ENCODE measurements around the gene ADAMTS3. TPM values are rescaled to one million over a fixed set of nuclear protein-coding genes. Genes with fewer than 3 reads are reported as not detected.
"Not testable (repeated sequence)": the region's sequence is repeated elsewhere in the genome, so short reads cannot be mapped to it uniquely, and the experiment has no call there.

The ADAMTS3 gene
- total RNA-seq, 2 experiments from 2014 or later, result not detected

GRCh38 chr4:72552447-72552846 lies 16.6 kb downstream of the ADAMTS3 start:
- no peak for TF ChIP-seq EZH2phosphoT487 (IDR thresholded peaks at IDR 0.05; ENCODE audit: borderline replicate concordance, low read depth, low read length)
- no peak for TF ChIP-seq CTCF (conservative IDR thresholded peaks at IDR 0.05; ENCODE audit: low read length)
- no peak overlapping the region for H3K4me3 ChIP-seq (ENCODE audit: low read depth, low read length, poor library complexity, severe bottlenecking)
- no peaks in the 10 kb centered on the region for H3K9me2 ChIP-seq (ENCODE audit: insufficient read depth, low read length)
- H4K20me1 ChIP-seq (ENCODE audit: insufficient read depth, low read length), result no peaks in the 10 kb centered on the region
- ChIA-PET POLR2A (no interaction called here), CTCF (ENCODE audit: unreplicated experiment) (no interaction called here)
- no peak overlapping the region for H2AFZ ChIP-seq (ENCODE audit: low read length)
- H3K9me3 ChIP-seq (ENCODE audit: low read length), result no peaks in the 10 kb centered on the region
- H3K4me2 ChIP-seq (ENCODE audit: low read length), result no peak overlapping the region
- H3K27ac ChIP-seq (ENCODE audit: low read depth, low read length, poor library complexity, severe bottlenecking), result no peak overlapping the region
- H3K4me1 ChIP-seq (ENCODE audit: insufficient read depth, low read length, poor library complexity, severe bottlenecking), result no peaks in the 10 kb centered on the region
- no peak for DNase-seq (ENCODE audit: low spot score)
- H3K79me2 ChIP-seq (ENCODE audit: insufficient read depth, low read depth, low read length), result no peaks in the 10 kb centered on the region
- intact Hi-C loops (cut with micrococcal nuclease; ENCODE audit: unreplicated experiment), result no loop called here
- no peaks in the 10 kb centered on the region for H3K36me3 ChIP-seq (ENCODE audit: insufficient read depth, low read length)
- no TSS peak for BruUV-seq (replicated peaks)

GRCh38 chr4:72546456-72546855 lies 22.6 kb downstream of the ADAMTS3 start:
- Histone ChIP-seq H3K9me3 (ENCODE audit: low read length) (no peaks in the 10 kb centered on the region), H3K4me1 (ENCODE audit: insufficient read depth, low read length, poor library complexity, severe bottlenecking) (no peaks in the 10 kb centered on the region), H2AFZ (ENCODE audit: low read length) (no peak overlapping the region), H4K20me1 (ENCODE audit: insufficient read depth, low read length) (no peaks in the 10 kb centered on the region), H3K27ac (ENCODE audit: low read depth, low read length, poor library complexity, severe bottlenecking) (no peak overlapping the region), H3K4me3 (ENCODE audit: low read depth, low read length, poor library complexity, severe bottlenecking) (no peak overlapping the region), H3K36me3 (ENCODE audit: insufficient read depth, low read length) (no peaks in the 10 kb centered on the region), H3K79me2 (ENCODE audit: insufficient read depth, low read depth, low read length) (no peaks in the 10 kb centered on the region), H3K9me2 (ENCODE audit: insufficient read depth, low read length) (no peaks in the 10 kb centered on the region), H3K4me2 (ENCODE audit: low read length) (no peak overlapping the region)
- intact Hi-C loops (cut with micrococcal nuclease; ENCODE audit: unreplicated experiment), result no loop called here
- no peak for DNase-seq (ENCODE audit: low spot score)
- TF ChIP-seq EZH2phosphoT487 (IDR thresholded peaks at IDR 0.05; ENCODE audit: borderline replicate concordance, low read depth, low read length) (no peak), CTCF (conservative IDR thresholded peaks at IDR 0.05; ENCODE audit: low read length) (no peak)
- POLR2A ChIA-PET, result no interaction called here
- BruUV-seq (replicated peaks), result no TSS peak
- CTCF ChIA-PET (ENCODE audit: unreplicated experiment), result no interaction called here

GRCh38 chr4:72540694-72541093 lies 28.3 kb downstream of the ADAMTS3 start:
- H3K4me3 ChIP-seq (ENCODE audit: low read depth, low read length, poor library complexity, severe bottlenecking); H3K9me3 ChIP-seq (ENCODE audit: low read length); intact Hi-C loops (cut with micrococcal nuclease; ENCODE audit: unreplicated experiment); H3K4me1 ChIP-seq (ENCODE audit: insufficient read depth, low read length, poor library complexity, severe bottlenecking); H4K20me1 ChIP-seq (ENCODE audit: insufficient read depth, low read length); H3K79me2 ChIP-seq (ENCODE audit: insufficient read depth, low read depth, low read length); H3K36me3 ChIP-seq (ENCODE audit: insufficient read depth, low read length); H2AFZ ChIP-seq (ENCODE audit: low read length); H3K27ac ChIP-seq (ENCODE audit: low read depth, low read length, poor library complexity, severe bottlenecking); CTCF ChIA-PET (ENCODE audit: unreplicated experiment); BruUV-seq (replicated peaks); H3K9me2 ChIP-seq (ENCODE audit: insufficient read depth, low read length); DNase-seq (ENCODE audit: low spot score); H3K4me2 ChIP-seq (ENCODE audit: low read length): not testable (repeated sequence)
- POLR2A ChIA-PET, result interaction anchor here (0.6 kb wide), 1 partner anchor 28 kb away, joined by 3 read pairs; the partner anchor contains the start of gene ADAMTS3

Data from OCI-LY7 (cell line).